GM11168 (cell line): ENCODE results near the gene NAXE.
"Not testable (repeated sequence)": the region's sequence is repeated elsewhere in the genome, so short reads cannot be mapped to it uniquely, and the experiment has no call there.

Source experiments
- in situ Hi-C: fragments of 300-500 bp; cut with MboI; formaldehyde crosslinking; loops from one replicate; pipeline ENCODE4 v1.12.0; 2022; ENCODE audit warnings: low sequenced_read_pairs; ENCODE audit not compliant: unreplicated experiment

The NAXE gene

DNA sequence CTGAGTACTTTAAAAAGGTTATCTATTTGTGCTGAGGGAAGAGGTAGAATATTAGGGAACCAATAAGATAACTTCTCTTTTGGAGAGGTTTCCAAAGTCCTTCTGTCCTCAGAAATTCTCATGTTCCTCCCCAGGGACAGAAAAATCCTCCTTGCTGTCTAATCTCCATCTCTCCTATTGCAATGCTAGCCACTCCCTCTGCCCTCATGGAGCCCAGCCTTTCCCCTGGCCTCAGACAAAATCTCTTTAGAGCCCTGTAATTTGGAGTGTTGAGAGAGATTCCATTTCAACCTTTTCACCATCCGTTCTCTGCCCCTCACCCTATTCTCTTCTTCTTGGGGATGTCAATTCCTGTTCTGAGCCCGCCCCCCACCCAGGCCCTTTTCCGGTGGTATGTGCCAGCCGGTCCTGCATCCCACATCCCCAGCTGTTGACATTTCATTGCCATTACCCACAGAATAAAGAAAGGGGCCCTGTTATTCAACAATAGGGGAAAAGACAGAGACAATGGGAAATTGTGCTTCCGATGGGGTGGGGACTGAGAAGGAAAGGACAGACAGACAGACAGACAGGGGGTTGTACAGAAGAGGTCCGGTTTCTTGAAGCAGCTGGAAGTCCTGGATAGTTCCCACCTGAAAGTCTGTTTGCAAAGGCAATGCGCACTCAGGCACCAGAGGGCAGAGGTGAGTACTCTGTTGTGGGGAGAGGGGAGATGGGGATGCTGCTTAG is 27.4 kb downstream of the NAXE start, which contains the start of gene HAPLN2:
Gene HAPLN2 (plus strand): TSS at position 563 of the 729 bp plus-strand sequence. CDS start 4,076 bp downstream, outside the sequence.
- in situ Hi-C loops: no loop called here

DNA sequence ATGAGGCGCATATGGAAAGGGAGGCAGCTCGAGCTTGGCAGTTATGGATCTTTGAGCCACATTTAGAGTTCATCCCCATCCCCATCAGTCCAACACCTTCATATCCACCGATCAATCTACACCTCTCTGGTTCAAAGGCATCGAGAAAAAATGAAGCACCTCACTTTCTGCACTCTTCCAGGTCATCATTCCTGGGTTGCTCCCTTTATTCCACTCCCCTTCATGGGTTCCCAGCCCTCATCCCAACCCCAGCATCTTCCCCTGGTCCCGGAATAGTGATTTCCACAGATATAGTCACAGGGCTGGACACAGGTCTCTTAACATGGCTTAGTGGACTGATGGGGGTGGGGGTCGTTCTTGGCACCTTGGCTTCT is 28.0 kb downstream of the NAXE start:
- in situ Hi-C loops: no loop called here

DNA sequence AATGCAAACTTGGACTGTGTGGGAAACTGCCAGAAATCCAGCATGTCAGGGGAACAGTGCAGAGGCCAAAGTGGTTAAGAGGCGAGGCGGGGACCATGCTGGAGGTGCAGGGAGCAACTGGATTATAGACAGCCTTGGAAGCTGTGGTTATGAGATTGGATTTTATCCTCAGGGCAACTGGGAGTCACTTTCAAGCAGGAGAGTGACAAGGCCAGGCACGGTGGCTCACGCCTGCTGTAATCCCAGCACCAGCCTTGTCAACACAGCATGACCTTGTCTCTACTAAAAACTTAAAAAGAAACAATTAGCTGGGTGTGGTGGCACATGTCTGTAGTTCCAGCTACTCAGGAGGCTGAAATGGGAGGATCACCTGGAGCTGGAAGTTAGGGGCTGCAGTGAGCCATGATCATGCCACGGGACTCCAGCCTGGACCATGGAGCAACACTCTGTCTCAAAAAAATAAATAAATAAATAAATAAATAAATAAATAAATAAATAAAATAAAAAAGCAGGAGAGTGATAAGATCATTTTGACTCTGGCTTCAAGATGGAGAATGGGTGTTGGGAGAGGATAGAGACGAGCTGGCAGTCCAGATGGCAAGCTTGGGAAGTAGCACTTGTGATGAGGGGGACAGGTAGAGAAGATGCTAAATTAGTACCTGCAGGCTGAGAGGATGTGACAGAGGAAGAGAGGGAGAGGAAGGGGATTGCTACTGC is 31.2 kb downstream of the NAXE start:
- in situ Hi-C loops: no loop called here

- in situ Hi-C loops: no loop called here
Measured at GRCh38 chr1:156623946-156624813, 32.6 kb downstream of the NAXE start.

- in situ Hi-C loops: no loop called here
Measured at GRCh38 chr1:156624814-156625435, 33.3 kb downstream of the NAXE start.

DNA sequence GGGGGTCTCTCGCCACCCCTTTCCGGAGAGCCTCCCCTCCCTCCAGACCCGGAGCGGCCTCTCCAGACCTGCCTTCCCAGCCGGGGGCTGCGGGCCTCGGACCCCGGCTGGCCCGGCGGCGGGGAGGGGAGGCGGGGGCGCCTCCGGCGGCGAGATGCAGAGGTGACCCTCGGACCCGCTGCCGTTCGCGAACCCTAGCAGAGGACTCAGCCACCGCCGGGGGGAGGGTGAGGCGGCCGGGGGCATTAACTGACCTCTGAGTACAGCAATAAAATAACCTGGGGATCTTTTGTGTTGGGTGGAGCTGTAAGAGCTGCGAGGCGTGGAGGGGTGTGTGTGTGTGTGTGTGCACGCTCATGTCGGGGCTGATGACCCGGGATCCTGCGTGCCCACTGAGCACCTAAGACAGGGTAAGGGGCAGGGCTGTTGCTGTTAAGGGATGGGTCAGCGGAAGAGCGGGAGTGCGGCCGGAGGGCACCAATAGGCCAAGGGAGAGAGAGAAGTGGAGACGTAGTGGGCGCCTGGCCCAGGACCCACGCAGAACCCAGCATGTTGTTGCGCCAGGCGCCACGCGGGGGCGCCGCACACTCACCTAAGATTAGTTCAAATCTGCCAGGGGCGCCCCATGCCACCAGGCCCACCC is 34.0 kb downstream of the NAXE start:
- in situ Hi-C loops: no loop called here

GRCh38 chr1:156626079-156626438 is 34.5 kb downstream of the NAXE start:
- in situ Hi-C loops: no loop called here

GRCh38 chr1:156627313-156627880 is 35.8 kb downstream of the NAXE start:
- in situ Hi-C loops: no loop called here

GRCh38 chr1:156629823-156630449 is 38.4 kb downstream of the NAXE start:
- in situ Hi-C loops: no loop called here

DNA sequence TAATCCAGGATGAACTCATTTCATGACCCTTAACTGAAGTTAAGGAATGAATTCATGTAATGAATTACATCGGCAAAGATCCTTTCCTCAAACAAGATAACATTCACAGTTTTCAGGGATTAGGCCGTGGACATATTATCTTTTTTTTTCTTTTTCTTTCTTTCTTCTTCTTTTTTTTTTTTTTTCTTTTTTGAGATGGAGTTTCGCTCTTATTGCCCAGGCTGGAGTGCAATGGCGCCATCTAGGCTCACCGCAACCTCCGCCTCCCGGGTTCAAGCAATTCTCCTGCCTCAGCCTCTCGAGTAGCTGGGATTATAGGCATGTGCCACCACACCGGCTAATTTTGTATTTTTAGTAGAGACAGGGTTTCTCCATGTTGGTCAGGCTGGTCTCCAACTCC is 39.6 kb downstream of the NAXE start:
- in situ Hi-C loops: not testable (repeated sequence)

- in situ Hi-C loops: no loop called here
Measured at GRCh38 chr1:156632355-156632754, 40.8 kb downstream of the NAXE start.

DNA sequence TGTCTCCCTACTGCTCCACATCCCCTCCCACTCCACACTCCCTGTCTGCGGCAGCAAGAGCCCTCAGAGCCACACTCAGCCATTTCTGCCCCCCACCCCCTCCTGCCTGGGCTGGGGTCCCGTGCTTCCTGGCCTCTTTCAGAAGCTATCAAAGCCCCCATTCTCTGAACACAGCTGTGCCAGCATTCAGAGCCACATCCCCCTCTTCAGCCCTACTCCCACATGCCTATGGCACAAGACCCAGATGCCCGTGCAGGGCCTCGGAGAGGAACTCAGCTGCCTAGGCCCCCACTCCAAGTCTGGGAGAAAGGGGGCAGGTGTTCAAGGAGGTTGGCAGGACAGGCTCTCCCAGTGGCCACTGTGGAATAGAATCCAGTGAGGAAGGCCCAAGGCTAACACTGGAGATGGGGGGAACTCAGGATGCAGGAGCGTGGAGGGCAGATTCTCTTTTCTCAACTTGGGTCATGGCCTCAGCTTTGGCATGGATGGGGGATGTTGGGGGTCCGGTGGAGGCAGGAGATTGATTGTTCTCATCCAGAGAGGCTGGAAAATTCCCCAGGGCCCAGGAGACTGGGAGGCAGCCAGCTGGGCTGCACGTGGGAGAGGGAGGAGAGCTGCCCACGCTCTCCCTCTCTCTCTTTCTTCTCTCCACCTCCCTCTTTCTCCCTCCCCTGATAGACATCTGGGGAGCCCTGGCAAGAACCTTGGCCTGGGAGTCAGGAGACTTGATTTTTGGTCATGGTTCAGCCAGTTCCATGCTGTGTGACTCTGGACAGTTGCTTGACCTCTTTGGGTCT is 46.8 kb downstream of the NAXE start:
- in situ Hi-C loops: no loop called here

DNA sequence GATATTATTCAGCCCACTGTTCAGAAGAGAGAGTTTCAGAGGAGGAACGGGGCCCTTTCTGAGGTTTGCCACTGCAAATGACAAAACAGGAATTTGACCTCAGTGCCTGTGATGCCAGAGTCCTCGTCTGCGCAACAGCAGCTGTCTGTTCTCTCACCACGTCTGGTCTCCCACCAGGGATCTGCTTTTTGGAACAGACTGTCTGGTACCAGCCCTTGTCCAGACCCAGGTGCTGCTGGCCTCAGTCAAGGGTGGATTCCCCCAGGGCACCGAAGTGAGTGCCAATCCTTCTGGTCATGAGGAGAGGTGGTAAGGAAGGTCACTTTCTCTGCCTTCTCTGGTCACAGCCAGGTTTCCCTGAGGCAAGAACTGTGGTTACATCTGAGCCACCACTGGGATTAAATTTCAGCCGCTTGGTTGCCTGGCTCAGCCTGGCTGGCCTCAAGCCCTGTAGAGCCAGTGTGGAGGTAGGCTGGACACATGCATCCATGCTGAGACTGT is 48.1 kb downstream of the NAXE start:
- in situ Hi-C loops: no loop called here

- in situ Hi-C loops: no loop called here
Measured at GRCh38 chr1:156640842-156641706, 49.5 kb downstream of the NAXE start.

DNA sequence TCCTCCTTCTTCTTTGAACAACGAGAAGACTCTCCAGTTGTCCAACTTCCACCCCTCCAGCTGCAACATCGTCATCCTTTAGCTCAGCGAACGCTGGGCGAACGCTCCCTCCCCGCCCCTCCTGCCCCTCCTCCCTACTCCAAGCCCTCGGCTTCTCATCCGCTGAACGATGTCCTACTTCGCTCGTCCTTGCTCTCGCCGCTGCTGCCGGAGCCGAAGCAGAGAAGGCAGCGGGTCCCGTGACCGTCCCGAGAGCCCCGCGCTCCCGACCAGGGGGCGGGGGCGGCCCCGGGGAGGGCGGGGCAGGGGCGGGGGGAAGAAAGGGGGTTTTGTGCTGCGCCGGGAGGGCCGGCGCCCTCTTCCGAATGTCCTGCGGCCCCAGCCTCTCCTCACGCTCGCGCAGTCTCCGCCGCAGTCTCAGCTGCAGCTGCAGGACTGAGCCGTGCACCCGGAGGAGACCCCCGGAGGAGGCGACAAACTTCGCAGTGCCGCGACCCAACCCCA is 50.2 kb downstream of the NAXE start, which contains the start of gene BCAN:
Gene BCAN (plus strand): TSS at position 357 of the 504 bp plus-strand sequence. CDS start 3,938 bp downstream, outside the sequence.
- in situ Hi-C loops: no loop called here

GRCh38 chr1:156642265-156643048 is 50.9 kb downstream of the NAXE start:
- in situ Hi-C loops: no loop called here
